A549 treated with Mapracorat at 1 μM for 4 hours (cell line): ENCODE data around the gene PSMB3. TPM values are rescaled to one million over a fixed set of nuclear protein-coding genes. Genes with fewer than 3 reads are reported as not detected.

Experiments
- total RNA-seq: library from RNA; stranded (reverse); fragments of 200-300 nt; extraction: Qiagen RNA extraction; gene quantifications from 5 replicates; pipeline ENCODE4 v1.2.3, GENCODE V29; 2022

The PSMB3 gene
- 372 to 440 TPM (median 430 TPM) in 5 replicates for total RNA-seq

DNA sequence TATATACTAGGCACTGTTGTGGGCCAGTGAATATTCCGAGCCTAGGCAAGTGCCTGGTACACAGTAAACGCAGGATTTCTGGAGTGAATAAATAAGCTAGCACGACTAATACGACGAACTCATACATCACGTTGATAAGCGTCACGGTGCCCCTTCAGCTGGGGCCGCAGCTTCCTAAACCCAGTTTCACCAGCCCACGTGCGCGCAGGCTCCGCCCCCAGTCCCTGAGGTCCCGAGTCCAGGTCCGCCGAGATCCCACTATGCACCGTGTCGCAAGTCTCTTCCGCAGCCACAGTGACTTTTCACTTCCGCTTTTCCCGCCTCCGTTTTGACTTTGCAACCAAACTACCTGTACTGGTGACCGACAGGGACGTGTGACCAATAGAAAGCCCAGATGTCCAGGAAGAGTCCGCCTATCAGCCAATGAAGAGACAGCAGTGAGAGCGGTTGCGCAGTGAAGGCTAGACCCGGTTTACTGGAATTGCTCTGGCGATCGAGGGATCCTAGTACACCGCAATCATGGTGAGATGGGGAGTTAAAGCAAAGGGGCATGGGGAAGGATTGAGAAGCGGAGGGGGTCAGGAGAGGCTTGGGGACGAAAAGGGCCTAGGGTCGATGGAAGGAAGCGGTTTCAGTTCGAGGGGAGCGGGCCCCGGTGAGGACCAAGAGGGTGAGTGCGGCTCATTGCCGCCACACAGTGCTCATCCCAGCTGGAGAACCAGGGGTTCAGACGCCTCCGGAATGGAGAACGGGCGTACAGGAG, at the start of gene PSMB3:
Gene PSMB3 (plus strand): TSS at position 434 of the 763 bp plus-strand sequence. CDS start 86 bp downstream, at position 520.

GRCh38 chr17:38704606-38705522, 47.7 kb upstream of the PSMB3 start, which contains the start of gene MLLT6:
Gene MLLT6, plus strand, starts transcription at chr17:38705273. Its CDS starts 360 bp downstream, at chr17:38705633.

GRCh38 chr17:38729886-38730525, 22.5 kb upstream of the PSMB3 start, which contains the start of gene CISD3:
Gene CISD3, plus strand, starts transcription at chr17:38730341. Its CDS starts 18 bp downstream, at chr17:38730359.

DNA sequence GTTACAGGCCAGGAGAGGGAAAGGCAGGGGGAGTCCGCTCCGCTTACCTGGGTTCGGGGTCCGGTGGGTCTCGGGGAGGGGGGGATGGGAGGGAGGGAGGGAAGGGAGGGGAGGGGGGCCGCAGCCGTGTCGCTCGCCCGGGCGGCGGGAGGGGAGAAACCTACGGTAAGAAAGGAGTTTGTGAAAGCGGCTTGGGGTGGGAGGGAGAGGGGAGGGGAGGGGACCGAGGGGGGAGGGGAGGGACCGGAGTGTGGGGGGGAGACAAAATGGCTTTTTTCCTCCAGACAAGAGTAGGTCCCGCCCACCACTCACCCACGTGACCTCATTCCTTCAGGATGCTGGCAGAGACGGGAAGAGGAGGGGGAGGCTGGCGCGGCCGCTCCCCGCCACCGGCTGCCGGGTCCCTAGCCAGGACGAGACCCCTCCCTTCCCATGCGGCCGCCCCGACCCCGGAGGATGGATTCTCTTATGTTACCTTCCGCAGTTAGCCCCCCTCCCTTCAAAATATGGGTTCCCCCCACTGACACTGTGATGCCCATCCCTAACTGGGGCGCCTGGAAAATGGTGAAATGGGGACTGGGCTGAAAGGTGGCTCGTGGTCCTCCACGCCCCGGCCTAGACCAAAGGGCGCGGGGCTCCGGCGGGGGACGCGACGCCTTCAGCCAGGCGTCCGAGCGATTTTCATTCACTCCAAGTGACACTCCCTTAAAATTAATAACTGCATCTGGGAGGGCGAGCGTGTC, 4.2 kb upstream of the PSMB3 start, which contains the start of gene PCGF2:
Gene PCGF2 (minus strand): TSS at position 188 of the 743 bp plus-strand sequence. CDS start 7,934 bp downstream, outside the sequence.

DNA sequence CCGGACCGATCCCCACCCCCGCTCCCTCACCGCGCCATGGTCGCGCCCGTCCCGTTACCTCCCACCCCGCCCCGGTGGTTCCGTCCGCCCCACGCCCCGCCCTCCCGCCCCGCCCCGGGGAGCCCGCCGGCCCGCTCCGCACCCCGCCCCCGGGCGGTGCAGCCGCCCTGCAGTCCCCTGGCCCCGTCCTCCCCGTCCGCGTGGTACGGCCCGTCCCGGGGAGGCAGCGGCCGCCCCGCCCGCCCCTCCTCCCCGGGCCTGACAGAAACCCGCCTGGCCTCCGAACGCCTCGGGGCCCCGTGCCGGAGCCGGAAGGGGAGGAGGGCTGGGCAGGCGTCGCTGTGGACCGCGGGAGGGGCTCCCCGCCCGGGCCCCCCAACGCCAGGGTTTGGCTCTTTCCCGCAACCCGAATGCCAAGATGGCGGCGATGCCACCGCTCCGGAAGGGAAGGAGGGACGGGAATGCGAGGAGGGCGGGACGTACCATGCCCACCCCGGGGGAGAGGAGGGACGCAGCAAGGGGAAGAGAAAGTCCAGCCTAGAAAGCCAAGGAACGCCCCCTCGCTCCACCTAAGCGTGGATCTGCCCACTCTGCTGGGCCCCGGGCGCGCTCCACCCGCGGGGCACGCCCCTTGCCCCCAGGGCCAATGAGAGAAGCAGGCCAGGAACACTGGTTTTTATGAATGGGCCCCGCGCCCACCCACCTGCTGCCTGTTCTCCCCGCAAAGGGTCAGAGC, 47.1 kb downstream of the PSMB3 start, which contains the start of gene PIP4K2B:
Gene PIP4K2B (minus strand): TSS at position 56 of the 736 bp plus-strand sequence. CDS start 132 bp downstream, outside the sequence.

Other genes starting within 250 kb of the PSMB3 start
- 1.3 to 2.9 TPM (median 2.4 TPM) in 5 replicates for gene SRCIN1, start 146.8 kb upstream of the PSMB3 start, total RNA-seq
- 9.9 to 13.2 TPM (median 12.2 TPM) in 5 replicates for gene EPOP, start 77.8 kb upstream of the PSMB3 start, total RNA-seq
- gene MLLT6, start 47.5 kb upstream of the PSMB3 start, total RNA-seq, result 19.4 to 33.3 TPM (median 27.6 TPM) in 5 replicates
- 57.0 to 95.6 TPM (median 88.4 TPM) in 5 replicates for gene CISD3, start 22.4 kb upstream of the PSMB3 start, total RNA-seq
- gene PCGF2, start 4.4 kb upstream of the PSMB3 start, total RNA-seq, result 35.7 to 63.3 TPM (median 58.9 TPM) in 5 replicates
- gene PIP4K2B, start 46.8 kb downstream of the PSMB3 start, total RNA-seq, result 34.6 to 42.0 TPM (median 40.7 TPM) in 5 replicates
- 20.4 to 24.2 TPM (median 21.5 TPM) in 5 replicates for gene CWC25, start 72.6 kb downstream of the PSMB3 start, total RNA-seq
- gene RPL23, start 101.0 kb downstream of the PSMB3 start, total RNA-seq, result 2,461 to 3,097 TPM (median 2,636 TPM) in 5 replicates
- 238 to 266 TPM (median 257 TPM) in 5 replicates for gene LASP1, start 117.3 kb downstream of the PSMB3 start, total RNA-seq
- not detected in 5 replicates for gene FBXO47, start 214.7 kb downstream of the PSMB3 start, total RNA-seq